ENCODE data around the gene KCNH3.

DNA sequence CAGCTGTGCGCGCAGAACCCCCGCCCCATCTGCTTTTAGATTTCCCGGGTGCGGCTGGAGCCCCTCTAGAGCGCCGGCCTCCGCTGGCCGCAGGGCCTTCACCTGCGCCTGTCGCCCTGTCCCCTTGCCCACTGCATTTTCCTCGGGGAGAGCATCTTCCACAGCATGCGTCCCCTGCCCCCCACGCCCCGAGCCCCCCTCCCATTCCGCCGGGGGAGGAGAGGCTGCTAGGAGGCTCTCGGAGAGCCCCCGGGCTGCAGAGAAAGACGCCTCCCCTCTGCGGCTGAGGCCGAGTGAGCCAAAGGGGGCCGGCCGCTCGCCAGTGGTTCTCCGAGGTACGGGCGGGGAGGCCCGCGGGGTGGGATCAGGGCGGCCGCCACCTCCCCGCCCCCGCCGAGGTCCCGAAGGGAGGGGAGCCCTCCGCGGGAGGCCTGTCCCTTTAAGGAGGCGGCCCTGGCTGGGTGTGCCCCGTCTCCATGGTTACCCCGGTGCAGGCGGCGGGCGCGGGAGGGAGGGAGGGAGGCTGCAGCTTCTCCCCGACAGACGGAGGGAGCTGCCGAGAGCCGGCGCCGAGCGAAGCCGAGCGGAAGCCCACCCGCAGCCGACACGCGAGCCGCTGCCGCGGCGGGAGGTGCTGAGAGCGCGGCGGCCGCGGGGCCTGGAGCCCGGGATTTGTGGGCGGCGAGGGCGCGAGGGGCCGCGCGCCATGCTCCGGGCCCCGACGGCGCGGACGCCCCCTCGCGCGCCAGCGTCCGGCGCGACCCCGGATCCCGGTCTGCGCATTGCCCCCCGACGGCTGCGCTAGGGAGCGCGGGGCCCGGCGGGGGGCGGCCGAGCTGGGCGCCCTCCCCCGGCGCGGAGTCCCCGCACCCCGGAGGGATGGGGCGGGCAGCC, at the start of gene KCNH3:
- TF ChIP-seq ZNF510 (tag by site-specific recombination; IDR thresholded peaks at IDR 0.05; ENCODE audit: insufficient replicate concordance) (no peak), CTCF (tag by site-specific recombination; IDR thresholded peaks at IDR 0.05) (no peak), ZNF561 (tag by site-specific recombination; IDR thresholded peaks at IDR 0.05; ENCODE audit: borderline replicate concordance) (peak; percentile 97), ZNF223 (tag by site-specific recombination; IDR thresholded peaks at IDR 0.05) (no peak), ZNF791 (tag by site-specific recombination; IDR thresholded peaks at IDR 0.05) (no peak), ZNF354C (tag by site-specific recombination; IDR thresholded peaks at IDR 0.05; ENCODE audit: borderline replicate concordance, low read depth) (no peak), ZNF76 (tag by site-specific recombination; IDR thresholded peaks at IDR 0.05; ENCODE audit: borderline replicate concordance, low read depth) (no peak), ZNF433 (tag by site-specific recombination; IDR thresholded peaks at IDR 0.05; ENCODE audit: low read depth) (no peak), KLF16 (tag by site-specific recombination; IDR thresholded peaks at IDR 0.05) (no peak), YY1 (tag by site-specific recombination; IDR thresholded peaks at IDR 0.05) (no peak)
- TF ChIP-seq, protein P1, sequence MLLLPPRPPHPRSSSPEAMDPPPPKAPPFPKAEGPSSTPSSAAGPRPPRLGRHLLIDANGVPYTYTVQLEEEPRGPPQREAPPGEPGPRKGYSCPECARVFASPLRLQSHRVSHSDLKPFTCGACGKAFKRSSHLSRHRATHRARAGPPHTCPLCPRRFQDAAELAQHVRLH (tag by site-specific recombination; IDR thresholded peaks at IDR 0.05) = no peak
- TF ChIP-seq, protein P2, sequence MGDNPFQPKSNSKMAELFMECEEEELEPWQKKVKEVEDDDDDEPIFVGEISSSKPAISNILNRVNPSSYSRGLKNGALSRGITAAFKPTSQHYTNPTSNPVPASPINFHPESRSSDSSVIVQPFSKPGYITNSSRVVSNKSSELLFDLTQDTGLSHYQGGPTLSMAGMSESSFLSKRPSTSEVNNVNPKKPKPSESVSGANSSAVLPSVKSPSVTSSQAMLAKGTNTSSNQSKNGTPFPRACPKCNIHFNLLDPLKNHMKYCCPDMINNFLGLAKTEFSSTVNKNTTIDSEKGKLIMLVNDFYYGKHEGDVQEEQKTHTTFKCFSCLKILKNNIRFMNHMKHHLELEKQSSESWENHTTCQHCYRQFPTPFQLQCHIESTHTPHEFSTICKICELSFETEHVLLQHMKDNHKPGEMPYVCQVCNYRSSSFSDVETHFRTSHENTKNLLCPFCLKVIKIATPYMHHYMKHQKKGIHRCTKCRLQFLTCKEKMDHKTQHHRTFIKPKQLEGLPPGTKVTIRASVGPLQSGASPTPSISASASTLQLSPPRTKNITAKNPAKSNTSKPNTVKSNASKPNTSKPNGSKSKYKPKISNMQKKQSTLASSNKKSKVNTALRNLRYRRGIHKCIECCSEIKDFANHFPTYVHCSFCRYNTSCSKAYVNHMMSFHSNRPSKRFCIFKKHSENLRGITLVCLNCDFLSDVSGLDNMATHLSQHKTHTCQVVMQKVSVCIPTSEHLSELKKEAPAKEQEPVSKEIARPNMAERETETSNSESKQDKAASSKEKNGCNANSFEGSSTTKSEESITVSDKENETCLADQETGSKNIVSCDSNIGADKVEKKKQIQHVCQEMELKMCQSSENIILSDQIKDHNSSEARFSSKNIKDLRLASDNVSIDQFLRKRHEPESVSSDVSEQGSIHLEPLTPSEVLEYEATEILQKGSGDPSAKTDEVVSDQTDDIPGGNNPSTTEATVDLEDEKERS (tag by site-specific recombination; IDR thresholded peaks at IDR 0.05) = no peak

Data from HEK293 (cell line).